B cell (primary cell): ENCODE results near the gene C14orf180. TPM values are rescaled to one million over a fixed set of nuclear protein-coding genes. Genes with fewer than 3 reads are reported as not detected.

Experiments used
- ATAC-seq: fragments of 200-7000 bp; cut with Tn5 transposase; one replicate; pipeline ENCODE4 v1.10.0; 2021; ENCODE audit warnings: low read depth, mild to moderate bottlenecking, moderate number of reproducible peaks, moderate library complexity
- CTCF ChIA-PET: fragments of 350-600 bp; sonication (Branson Sonifier 250); formaldehyde crosslinking; loops from one replicate; lab custom pipeline; 2021; ENCODE audit warnings: antibody characterized with exemption, inconsistent platforms; lab: Charles Lee
- POLR2A ChIA-PET: fragments of 350-600 bp; sonication (Branson Sonifier 250); formaldehyde crosslinking; loops from one replicate; lab custom pipeline; 2021; ENCODE audit warnings: antibody characterized with exemption; lab: Charles Lee
- DNase-seq: peaks from one replicate; pipeline ENCODE4 v3.0.0; 2013
- H2AFZ ChIP-seq: 2 replicates; pipeline ENCODE4 v1.6.1; 2012; ENCODE audit warnings: mild to moderate bottlenecking, low read depth, low read length; ENCODE audit not compliant: insufficient read depth, poor library complexity, severe bottlenecking
- H3K27ac ChIP-seq, 2 donors: 1 replicate in 1 of 2; 2 replicates in 1 of 2; pipeline ENCODE4 v1.5.1; 2012 to 2013; ENCODE audit warnings: low read length in 2 of 2, mild to moderate bottlenecking in 2 of 2, moderate library complexity in 1 of 2
- H3K27me3 ChIP-seq, 4 experiments: fragments of 200-600 bp in 1 of 4; sonication (generic) in 1 of 4; replicated peaks in 1 of 4; 1 replicate in 2 of 4; 2 replicates in 2 of 4; pipeline versions ENCODE4 v1.6.1 to v1.7.0; 2013 to 2016; ENCODE audit warnings: low read length in 3 of 4, mild to moderate bottlenecking in 2 of 4, mixed read lengths in 1 of 4, moderate library complexity in 1 of 4; ENCODE audit not compliant: insufficient read depth in 4 of 4, control insufficient read depth in 3 of 4; ENCODE audit errors: control extremely low read depth in 1 of 4
- H3K36me3 ChIP-seq, 2 experiments: replicated peaks in 1 of 2; 1 replicate in 1 of 2; 2 replicates in 1 of 2; pipeline versions ENCODE4 v1.6.1 to v1.7.1; 2013; ENCODE audit warnings: low read length in 1 of 2; ENCODE audit not compliant: insufficient read depth in 2 of 2, control insufficient read depth in 1 of 2; ENCODE audit errors: control extremely low read depth in 1 of 2, extremely low read depth in 1 of 2
- H3K4me1 ChIP-seq, 2 donors: fragments of 200-600 bp in 1 of 2; sonication (generic) in 1 of 2; 1 replicate in 1 of 2; 2 replicates in 1 of 2; pipeline versions ENCODE4 v1.5.1 to v1.6.1; 2013 to 2017; ENCODE audit warnings: low read length in 2 of 2; ENCODE audit not compliant: control insufficient read depth in 2 of 2, insufficient read depth in 2 of 2
- H3K4me2 ChIP-seq: replicated peaks from 2 replicates; pipeline ENCODE3; 2012; ENCODE audit warnings: mild to moderate bottlenecking, low read depth, low read length; ENCODE audit not compliant: poor library complexity, severe bottlenecking
- H3K4me3 ChIP-seq, 5 experiments: fragments of 200-600 bp in 1 of 5; sonication (generic) in 1 of 5; 1 replicate in 3 of 5; 2 replicates in 2 of 5; pipeline versions ENCODE4 v1.5.1 to v1.7.0; 2011 to 2016; ENCODE audit warnings: low read length in 4 of 5, mild to moderate bottlenecking in 4 of 5, low read depth in 2 of 5, control low read depth in 1 of 5, moderate library complexity in 1 of 5; ENCODE audit not compliant: insufficient read depth in 1 of 5; ENCODE audit errors: control extremely low read depth in 1 of 5, extremely low read depth in 1 of 5
- H3K79me2 ChIP-seq: fragments of 200-600 bp; sonication (generic); one replicate; pipeline ENCODE4 v1.6.0; 2016; ENCODE audit warnings: low read length; ENCODE audit not compliant: control insufficient read depth, insufficient read depth
- H3K9ac ChIP-seq: fragments of 200-600 bp; sonication (generic); 2 replicates; pipeline ENCODE4 v1.6.1; 2017; ENCODE audit warnings: mild to moderate bottlenecking, low read length, moderate library complexity
- H3K9me3 ChIP-seq, 3 donors: one replicate each; pipeline versions ENCODE4 v1.6.1 to v1.7.1; 2013; ENCODE audit warnings: low read length in 2 of 3; ENCODE audit not compliant: control insufficient read depth in 2 of 3, insufficient read depth in 1 of 3; ENCODE audit errors: control extremely low read depth in 1 of 3
- H4K20me1 ChIP-seq: 2 replicates; pipeline ENCODE4 v1.6.0; 2012; ENCODE audit warnings: mild to moderate bottlenecking, low read length; ENCODE audit not compliant: insufficient read depth, control insufficient read depth, poor library complexity, severe bottlenecking
- H3K27ac Mint-ChIP-seq: one replicate; pipeline ENCODE4 v1.8.0; 2021; ENCODE audit warnings: mixed read lengths
- H3K27me3 Mint-ChIP-seq: one replicate; pipeline ENCODE4 v1.8.0; 2021; ENCODE audit warnings: mixed read lengths
- H3K4me1 Mint-ChIP-seq: one replicate; pipeline ENCODE4 v1.8.0; 2021; ENCODE audit warnings: mixed read lengths
- H3K4me3 Mint-ChIP-seq: one replicate; pipeline ENCODE4 v1.8.0; 2021; ENCODE audit warnings: mixed read lengths
- H3K9me3 Mint-ChIP-seq: one replicate; pipeline ENCODE4 v1.8.0; 2022; ENCODE audit warnings: mixed read lengths; ENCODE audit not compliant: insufficient read depth
- CTCF ChIP-seq: fragments of 200-600 bp; IDR thresholded peaks from one replicate; pipeline ENCODE4 v1.8.0; 2022; ENCODE audit warnings: antibody characterized with exemption, mild to moderate bottlenecking
- EZH2 ChIP-seq: IDR thresholded peaks from 2 replicates; pipeline ENCODE4 v1.6.1; 2012; ENCODE audit warnings: borderline replicate concordance, low read depth, mild to moderate bottlenecking, moderate library complexity, low read length; ENCODE audit not compliant: insufficient read depth, poor library complexity, severe bottlenecking
- WGBS: methylation state at CpG from one replicate; pipeline ENCODE4 v1.1.5; 2013; ENCODE audit warnings: missing lambda C conversion rate; ENCODE audit not compliant: insufficient coverage; 5-methylcytosine and 5-hydroxymethylcytosine counted together
- intact Hi-C: fragments of 100-400 bp; cut with micrococcal nuclease; formaldehyde crosslinking; loops from one replicate; pipeline ENCODE4 v1.10.0; 2022
- polyA plus RNA-seq: library from polyadenylated mRNA; depleted of rRNA; stranded (reverse); fragments of >200 nt; gene quantifications from 2 replicates; pipeline ENCODE4 v1.2.3, GENCODE V29; 2012
- total RNA-seq, 2 donors: library from RNA; stranded (reverse); fragments of 120-200 nt in 1 of 2; gene quantifications; 1 replicate in 1 of 2; 2 replicates in 1 of 2; pipeline versions ENCODE4 v1.2.3 to v1.2.4, GENCODE V29; 2013 to 2022

The C14orf180 gene
- total and polyA plus RNA-seq, 2 donors (not counting 1 experiment from before 2014, with no cell fraction given), result not detected

DNA sequence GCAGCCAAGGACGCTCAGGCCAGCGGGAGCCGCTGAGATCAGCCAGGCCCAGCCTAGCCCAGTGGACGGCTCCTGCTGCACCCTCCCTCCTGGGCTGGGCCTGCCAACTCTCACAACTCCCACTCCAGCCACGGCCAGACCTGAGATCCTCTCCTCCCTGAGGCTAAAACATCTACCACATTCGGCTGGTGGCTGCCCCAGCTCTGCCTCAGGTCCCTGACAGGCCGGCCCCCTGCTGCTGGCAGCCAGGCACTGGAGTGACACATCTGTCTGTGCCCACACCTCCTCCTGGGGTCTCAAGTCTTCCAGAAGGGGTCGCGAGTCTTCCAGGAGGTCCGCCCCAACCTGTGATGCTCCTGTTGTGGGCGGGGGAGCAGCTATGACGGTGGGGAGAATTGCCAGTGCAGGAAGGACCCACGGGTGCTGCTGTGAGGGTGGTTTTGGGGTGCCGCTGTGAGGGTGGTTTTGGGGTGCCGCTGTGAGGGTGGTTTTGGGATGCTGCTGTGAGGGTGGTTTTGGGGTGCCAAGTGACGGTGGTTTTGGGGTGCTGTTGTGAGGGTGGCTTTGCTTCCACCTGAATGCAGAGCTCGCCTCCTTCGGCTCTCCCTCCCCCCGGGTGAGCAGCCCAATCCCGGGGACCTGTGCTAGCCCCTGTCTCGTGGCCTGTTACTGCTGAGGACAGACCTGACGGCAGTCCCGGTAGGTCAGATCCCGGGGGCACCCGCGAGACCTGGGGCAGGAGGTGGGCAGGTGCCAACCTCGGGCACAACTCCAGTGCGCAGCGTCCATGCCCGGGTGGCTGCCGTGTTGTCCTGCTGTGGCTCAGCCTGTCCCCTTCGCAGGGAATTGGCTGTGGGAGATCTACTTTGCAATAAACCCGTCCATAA, 27.5 kb upstream of the C14orf180 start:
- no peaks in the 10 kb centered on the region for H3K4me1 ChIP-seq
- H3K27ac ChIP-seq, result no peak overlapping the region
- H3K9ac ChIP-seq, result no peak overlapping the region
- Mint-ChIP-seq H3K27me3 (peaks cover 15% of the 10 kb centered on the region), H3K4me3 (no peak overlapping the region), H3K4me1 (no peaks in the 10 kb centered on the region), H3K27ac (no peak overlapping the region), H3K9me3 (peaks cover 2% of the 10 kb centered on the region)
- no peak overlapping the region for H2AFZ ChIP-seq
- no peaks in the 10 kb centered on the region for H4K20me1 ChIP-seq
- no peak overlapping the region for H3K4me3 ChIP-seq
- H3K4me2 ChIP-seq, result no peak overlapping the region
- intact Hi-C loops, result no loop called here
- H3K79me2 ChIP-seq, result no peaks in the 10 kb centered on the region
- peaks cover 0 to 9% (median 0%) of the 10 kb centered on the region in 3 donors for H3K9me3 ChIP-seq
- TF ChIP-seq CTCF (no peak), EZH2 (no peak)
- ChIA-PET POLR2A (no interaction called here), CTCF (no interaction called here)
- ATAC-seq (no peak), DNase-seq (no peak)
- 84% methylated on average over 33 of the region's 33 CpGs for WGBS
- H3K36me3 ChIP-seq, result no peaks in the 10 kb centered on the region
- H3K27me3 ChIP-seq, result peaks cover 0 to 3% (median 0%) of the 10 kb centered on the region in 4 experiments

DNA sequence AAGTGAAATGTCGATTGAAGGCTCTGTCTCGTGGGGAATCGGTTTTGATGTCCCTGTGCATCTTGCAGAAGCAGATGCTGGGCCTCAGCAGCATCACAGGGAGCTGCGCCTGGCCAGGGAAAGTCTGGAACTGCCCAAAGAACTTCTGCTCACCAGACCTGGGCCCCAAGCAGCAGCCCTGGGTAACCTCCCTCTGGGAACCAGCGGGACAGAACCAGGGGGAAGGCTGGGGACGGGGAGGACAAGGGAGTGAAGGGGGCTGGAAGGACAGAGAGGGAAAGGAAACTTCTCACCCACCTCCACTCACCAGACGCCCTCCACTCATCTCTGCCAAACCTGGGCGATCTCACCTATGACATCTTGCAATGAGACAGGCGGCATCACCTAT, 26.8 kb upstream of the C14orf180 start:
- Histone ChIP-seq H3K36me3 (no peaks in the 10 kb centered on the region), H3K4me2 (no peak overlapping the region), H3K79me2 (no peaks in the 10 kb centered on the region), H3K27ac (no peak overlapping the region), H3K4me3 (no peak overlapping the region), H4K20me1 (no peaks in the 10 kb centered on the region), H3K4me1 (no peaks in the 10 kb centered on the region), H3K9ac (no peak overlapping the region), H2AFZ (no peak overlapping the region), H3K9me3 (peaks cover 0 to 9% (median 0%) of the 10 kb centered on the region in 3 donors), H3K27me3 (peaks cover 0 to 3% (median 0%) of the 10 kb centered on the region in 4 experiments)
- intact Hi-C loops, result no loop called here
- POLR2A ChIA-PET, result no interaction called here
- TF ChIP-seq EZH2, result no peak
- no peak for ATAC-seq
- Mint-ChIP-seq H3K27ac (no peak overlapping the region), H3K9me3 (peaks cover 2% of the 10 kb centered on the region), H3K4me3 (no peak overlapping the region), H3K27me3 (peaks cover 13% of the 10 kb centered on the region), H3K4me1 (no peaks in the 10 kb centered on the region)
- no peak for DNase-seq
- WGBS, result 84% methylated on average over 7 of the region's 9 CpGs
- CTCF ChIA-PET, result no interaction called here
